Measurements from ENCODE around the gene EHBP1.
"Not testable (repeated sequence)": the region's sequence is repeated elsewhere in the genome, so short reads cannot be mapped to it uniquely, and the experiment has no call there.

Gene EHBP1

DNA sequence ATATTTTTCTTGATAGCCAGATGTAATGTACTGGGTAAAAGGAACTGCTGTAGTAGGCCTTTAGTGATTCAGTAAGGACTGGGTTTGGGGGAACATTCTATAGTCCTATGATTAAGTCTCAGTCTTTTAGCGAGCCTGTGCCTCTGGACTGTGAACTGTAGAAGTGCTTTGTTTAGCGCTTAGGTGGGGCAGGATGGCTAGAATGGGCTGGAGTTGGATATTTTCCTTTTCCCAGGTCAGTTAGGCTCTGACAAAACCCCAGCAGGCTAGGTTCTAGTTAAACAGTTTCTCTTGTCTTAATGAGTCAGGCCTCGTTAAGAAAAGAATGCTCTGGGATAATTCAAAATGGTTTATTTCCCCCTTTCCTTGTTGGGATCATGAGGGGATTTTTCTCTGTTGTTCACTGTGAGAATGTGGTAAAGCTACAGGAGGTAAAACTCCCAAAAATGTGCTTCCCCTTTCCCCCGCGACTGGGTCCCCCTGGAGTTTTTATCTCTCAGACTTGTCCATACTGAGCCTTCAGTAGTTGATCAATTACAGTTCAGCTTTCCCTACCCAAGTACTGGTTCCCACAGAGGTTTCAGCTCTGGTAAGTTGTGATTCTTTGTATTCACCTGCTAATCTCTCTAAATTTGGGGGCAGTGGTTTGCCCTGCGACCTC lies 31.5 kb downstream of the EHBP1 start:
- peaks cover 3% of the 10 kb centered on the region for H3K9me3 Mint-ChIP-seq
- DNase-seq = no peak
- no peak overlapping the region for H3K4me3 Mint-ChIP-seq
- H3K27me3 Mint-ChIP-seq = no peaks in the 10 kb centered on the region
- H3K27ac Mint-ChIP-seq = no peak overlapping the region
- peaks cover 3% of the 10 kb centered on the region for H3K36me3 Mint-ChIP-seq (ENCODE audit: low read depth)
- peaks cover 22% of the 10 kb centered on the region for H3K4me1 Mint-ChIP-seq (ENCODE audit: low read depth)

DNA sequence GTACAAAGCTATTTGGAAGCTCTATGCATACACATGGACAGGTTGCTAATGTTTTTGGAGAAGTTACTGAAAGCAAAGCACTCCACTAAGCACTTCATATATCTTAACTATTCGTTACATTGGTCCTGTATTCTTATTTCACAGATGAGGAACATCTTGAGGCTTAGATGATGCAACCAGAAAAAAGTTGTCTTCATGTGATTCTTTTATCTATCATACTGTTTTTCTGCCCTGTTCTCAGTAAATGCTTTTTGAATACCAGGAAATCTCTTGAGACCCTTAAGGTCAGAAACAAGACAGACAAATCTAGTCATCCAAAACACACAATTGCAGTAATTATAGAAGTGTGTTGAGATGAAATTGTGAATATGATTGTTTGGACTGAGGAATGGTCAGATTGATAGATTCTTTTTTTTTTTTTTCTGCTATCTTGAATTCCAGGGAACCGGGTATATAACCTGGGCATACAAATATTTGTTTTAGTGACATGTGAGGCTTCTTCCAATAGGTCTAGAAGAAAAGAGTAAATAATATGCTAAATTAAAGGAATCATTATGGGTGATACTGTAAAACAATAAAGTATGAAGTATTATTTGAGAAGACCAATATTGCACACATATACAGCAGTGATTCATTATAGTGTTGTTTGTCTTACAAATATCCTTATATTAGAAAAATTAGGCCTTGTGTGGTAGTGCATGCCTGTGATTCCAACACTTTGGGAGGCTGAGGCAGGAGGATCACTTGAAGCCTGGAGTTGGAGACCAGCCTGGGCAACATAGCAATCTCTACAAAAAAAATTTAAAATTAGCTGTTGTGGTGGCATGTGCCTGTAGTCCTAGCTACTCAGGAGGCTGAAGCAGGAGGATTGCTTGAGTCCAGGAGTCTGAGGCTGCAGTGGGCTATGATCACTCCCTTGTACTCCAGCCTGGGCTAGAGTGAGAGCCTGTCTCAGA lies 33.7 kb downstream of the EHBP1 start:
- Mint-ChIP-seq H3K4me3 (no peak overlapping the region), H3K9me3 (no peaks in the 10 kb centered on the region), H3K36me3 (ENCODE audit: low read depth) (no peaks in the 10 kb centered on the region), H3K27ac (no peak overlapping the region), H3K4me1 (ENCODE audit: low read depth) (peaks cover 22% of the 10 kb centered on the region), H3K27me3 (no peaks in the 10 kb centered on the region)
- no peak for DNase-seq

DNA sequence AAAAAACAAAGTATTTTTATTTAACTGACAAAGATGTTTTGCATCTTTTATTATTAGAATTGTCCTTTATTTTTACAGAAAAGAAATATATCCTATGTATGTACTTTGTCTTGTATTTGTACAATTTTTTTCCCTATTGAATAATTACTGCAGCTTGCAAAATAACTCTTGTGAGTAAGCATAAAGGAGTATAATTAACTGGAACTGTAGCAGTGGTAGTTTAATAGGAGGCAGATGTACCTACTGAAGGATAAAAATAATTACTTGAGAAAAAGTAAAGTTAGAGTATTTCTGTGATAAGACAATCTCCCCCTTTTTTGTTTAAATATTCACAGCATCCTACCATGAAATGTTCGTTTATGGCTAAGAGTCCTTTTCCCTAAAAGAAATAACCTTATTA lies 34.7 kb downstream of the EHBP1 start:
- H3K4me1 Mint-ChIP-seq (ENCODE audit: low read depth) = peaks cover 27% of the 10 kb centered on the region

DNA sequence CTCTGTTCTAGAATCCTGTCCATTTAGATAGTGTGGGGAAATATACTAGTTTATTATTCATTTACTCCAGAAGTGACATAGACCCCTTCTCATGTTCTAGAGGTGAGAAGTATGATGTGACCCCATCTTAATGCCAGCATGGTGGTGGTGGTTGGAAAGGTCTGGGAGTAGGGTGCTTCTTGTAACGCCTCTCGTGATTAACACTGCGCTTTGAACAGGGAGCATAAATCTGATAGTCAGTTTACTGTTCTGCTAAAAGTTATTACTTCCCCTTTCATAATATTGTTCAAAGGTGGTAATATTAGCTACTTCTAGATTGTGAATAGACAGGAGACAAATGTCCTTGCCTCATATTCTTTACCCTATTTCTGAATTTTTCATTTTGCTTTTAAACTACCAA lies 35.6 kb downstream of the EHBP1 start:
- Mint-ChIP-seq H3K4me3 (no peak overlapping the region), H3K4me1 (ENCODE audit: low read depth) (peaks cover 29% of the 10 kb centered on the region), H3K27ac (no peak overlapping the region), H3K9me3 (no peaks in the 10 kb centered on the region), H3K36me3 (ENCODE audit: low read depth) (no peaks in the 10 kb centered on the region), H3K27me3 (no peaks in the 10 kb centered on the region)
- no peak for DNase-seq

More for the DNA sequence above, 34.7 kb downstream of the EHBP1 start:
- no peaks in the 10 kb centered on the region for H3K9me3 Mint-ChIP-seq
- H3K27ac Mint-ChIP-seq = no peak overlapping the region
- DNase-seq = no peak
- H3K27me3 Mint-ChIP-seq = no peaks in the 10 kb centered on the region
- H3K36me3 Mint-ChIP-seq (ENCODE audit: low read depth) = no peaks in the 10 kb centered on the region
- H3K4me3 Mint-ChIP-seq = no peak overlapping the region

DNA sequence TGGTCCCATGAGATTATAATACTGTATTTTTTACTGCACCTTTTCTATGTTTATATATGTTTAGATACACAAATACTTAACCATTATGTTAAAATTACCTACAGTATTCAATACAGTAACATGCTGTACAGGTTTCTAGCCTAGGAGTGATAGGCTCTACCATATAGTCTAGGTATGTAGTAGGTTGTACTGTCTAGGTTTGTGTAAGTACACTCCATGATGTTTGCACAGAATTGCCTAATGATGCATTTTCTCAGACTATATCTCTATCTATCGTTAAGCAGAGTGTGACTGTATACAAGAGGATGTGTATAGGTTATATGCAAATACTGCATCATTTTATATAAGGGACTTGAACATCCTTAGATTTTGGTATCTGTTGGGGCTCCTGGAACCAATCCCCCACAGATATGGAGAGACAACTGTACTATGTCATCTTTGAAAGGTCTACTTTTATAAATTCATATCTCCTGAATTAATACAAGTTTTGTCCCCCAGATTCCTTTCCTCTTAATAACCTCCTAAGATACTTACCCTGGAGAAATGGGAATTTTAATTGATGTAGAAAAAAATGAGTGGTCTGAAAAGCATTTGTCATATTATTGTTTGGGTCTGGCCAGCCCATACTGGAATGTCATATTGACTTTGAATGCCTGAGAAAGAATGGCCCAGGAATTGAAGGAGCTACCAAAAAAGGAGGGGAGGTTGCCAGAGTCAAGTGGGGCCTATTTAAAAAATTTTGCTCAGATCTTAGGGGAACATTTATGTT lies 36.6 kb downstream of the EHBP1 start:
- DNase-seq = no peak
- Mint-ChIP-seq H3K4me1 (ENCODE audit: low read depth) (peaks cover 25% of the 10 kb centered on the region), H3K9me3 (no peaks in the 10 kb centered on the region), H3K27me3 (no peaks in the 10 kb centered on the region), H3K27ac (no peak overlapping the region), H3K36me3 (ENCODE audit: low read depth) (no peaks in the 10 kb centered on the region), H3K4me3 (no peak overlapping the region)

DNA sequence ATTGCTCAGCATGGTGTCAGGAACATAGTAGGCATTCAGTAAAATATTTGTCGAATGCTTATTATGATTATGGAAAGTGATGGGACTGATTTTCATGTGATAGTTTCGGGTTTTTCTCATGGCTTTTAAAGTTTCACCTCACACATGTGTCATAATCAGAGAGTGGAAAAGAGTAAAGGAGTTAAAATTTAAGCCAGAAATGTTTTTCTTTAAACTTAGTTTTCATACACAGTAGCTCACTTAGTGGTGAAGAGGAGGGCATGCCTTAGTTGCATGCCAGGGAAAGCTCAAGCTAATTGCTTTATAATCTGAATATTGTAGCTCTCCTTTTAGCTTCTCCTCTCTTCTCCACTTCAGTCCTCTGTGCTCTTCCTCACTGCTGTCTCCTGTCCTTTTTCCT lies 38.0 kb downstream of the EHBP1 start:
- peaks cover 8% of the 10 kb centered on the region for H3K36me3 Mint-ChIP-seq (ENCODE audit: low read depth)
- H3K4me1 Mint-ChIP-seq (ENCODE audit: low read depth) = peaks cover 23% of the 10 kb centered on the region
- no peak overlapping the region for H3K4me3 Mint-ChIP-seq
- H3K27me3 Mint-ChIP-seq = no peaks in the 10 kb centered on the region
- no peak overlapping the region for H3K27ac Mint-ChIP-seq
- no peaks in the 10 kb centered on the region for H3K9me3 Mint-ChIP-seq
- DNase-seq = no peak

DNA sequence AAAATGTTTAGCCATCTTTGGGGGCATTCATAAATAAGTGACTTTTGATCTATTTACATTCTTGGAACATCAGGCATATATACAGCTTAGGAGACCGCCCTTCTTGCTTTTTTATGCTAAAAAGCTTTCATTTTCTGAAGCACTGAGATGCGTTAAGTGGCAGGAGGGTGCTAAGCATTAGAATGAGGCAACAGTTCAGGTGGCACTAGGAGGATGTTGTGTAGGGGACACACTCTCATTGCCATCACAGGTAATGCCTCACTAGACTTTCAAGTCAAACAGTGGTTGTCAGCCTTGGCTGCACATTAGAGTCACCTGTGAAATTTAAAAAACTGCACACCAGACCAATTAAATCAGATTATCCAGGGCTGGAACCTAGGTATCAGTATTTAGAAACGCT lies 39.1 kb downstream of the EHBP1 start:
- no peak for DNase-seq
- H3K4me1 Mint-ChIP-seq (ENCODE audit: low read depth) = peaks cover 17% of the 10 kb centered on the region
- H3K36me3 Mint-ChIP-seq (ENCODE audit: low read depth) = peaks cover 13% of the 10 kb centered on the region
- H3K27ac Mint-ChIP-seq = no peak overlapping the region
- H3K9me3 Mint-ChIP-seq = no peaks in the 10 kb centered on the region
- no peaks in the 10 kb centered on the region for H3K27me3 Mint-ChIP-seq
- no peak overlapping the region for H3K4me3 Mint-ChIP-seq

DNA sequence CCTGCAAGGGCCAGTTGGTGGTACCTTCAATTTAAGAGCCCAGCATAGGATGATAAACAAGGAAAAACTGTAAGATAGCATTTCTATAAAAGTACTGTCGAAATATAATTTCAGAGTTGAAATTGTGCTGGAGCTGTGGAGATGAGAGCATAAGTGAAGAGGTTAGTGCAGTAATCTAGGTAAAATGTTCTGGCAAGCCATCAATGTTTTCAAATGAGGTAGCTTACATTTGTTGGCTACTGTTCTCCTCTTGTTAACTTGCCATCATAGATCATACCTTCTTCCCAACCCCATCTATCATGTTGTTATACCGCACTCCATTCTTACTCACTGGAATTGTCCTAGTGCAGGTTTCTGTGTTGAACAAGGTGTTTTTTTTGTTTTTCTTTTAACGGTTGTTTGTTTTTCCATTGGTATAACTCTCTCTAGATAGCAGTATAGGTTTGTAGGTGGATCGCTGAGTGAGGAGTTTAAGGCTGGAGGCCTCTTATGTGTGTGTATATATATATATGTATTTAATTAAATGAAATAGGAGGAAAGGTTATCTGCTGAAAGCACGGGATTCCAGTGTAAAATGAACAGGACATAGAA lies 40.5 kb downstream of the EHBP1 start:
- peaks cover 7% of the 10 kb centered on the region for H3K9me3 Mint-ChIP-seq
- H3K27me3 Mint-ChIP-seq = no peaks in the 10 kb centered on the region

DNA sequence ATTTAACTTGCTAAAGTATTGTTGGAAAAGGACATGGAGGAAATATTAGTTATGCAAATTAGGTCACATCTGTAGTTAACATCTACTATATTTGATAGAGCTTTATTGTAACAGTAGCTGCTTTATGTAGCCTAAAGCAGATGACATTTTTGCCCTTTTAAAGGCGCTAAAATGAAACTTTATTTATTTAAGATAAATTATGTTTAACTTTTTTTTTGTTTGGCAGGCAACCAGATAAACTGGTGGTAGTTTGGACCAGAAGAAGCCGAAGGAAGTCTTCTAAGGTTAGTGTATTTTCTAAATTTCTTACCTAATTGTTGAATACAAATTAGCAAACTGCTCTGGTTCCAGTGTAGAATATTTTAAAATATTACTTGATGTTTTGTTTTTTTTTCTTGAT lies 41.7 kb downstream of the EHBP1 start:
- Mint-ChIP-seq H3K4me1 (ENCODE audit: low read depth) (peaks cover 17% of the 10 kb centered on the region), H3K27me3 (no peaks in the 10 kb centered on the region), H3K27ac (no peak overlapping the region), H3K36me3 (ENCODE audit: low read depth) (peaks cover 34% of the 10 kb centered on the region), H3K9me3 (peaks cover 10% of the 10 kb centered on the region), H3K4me3 (no peak overlapping the region)
- no peak for DNase-seq

More for the DNA sequence above, 40.5 kb downstream of the EHBP1 start:
- Mint-ChIP-seq H3K36me3 (ENCODE audit: low read depth) (peaks cover 26% of the 10 kb centered on the region), H3K4me1 (ENCODE audit: low read depth) (peaks cover 17% of the 10 kb centered on the region), H3K27ac (no peak overlapping the region), H3K4me3 (no peak overlapping the region)
- DNase-seq = no peak

DNA sequence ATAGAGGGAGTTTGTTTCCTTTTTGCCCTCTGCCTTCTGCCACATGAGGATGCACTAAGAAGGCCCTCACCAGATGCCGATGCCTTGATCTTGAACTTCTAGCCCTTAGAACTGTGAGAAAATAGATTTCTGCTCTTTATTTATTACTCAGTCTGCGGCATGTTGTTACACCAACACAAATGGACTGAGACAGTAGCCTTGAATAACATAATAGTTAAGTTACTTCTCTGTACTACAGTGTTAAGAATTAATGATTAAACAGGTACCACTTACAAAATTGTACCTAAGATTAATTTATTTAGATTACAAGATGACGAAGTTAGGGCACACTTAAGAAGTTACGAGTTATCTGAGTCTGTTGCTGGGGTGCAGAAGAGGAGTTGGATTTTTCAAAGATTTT lies 42.4 kb downstream of the EHBP1 start:
- Mint-ChIP-seq H3K27me3 (no peaks in the 10 kb centered on the region), H3K4me3 (no peak overlapping the region), H3K27ac (no peak overlapping the region), H3K9me3 (peaks cover 12% of the 10 kb centered on the region), H3K36me3 (ENCODE audit: low read depth) (peaks cover 37% of the 10 kb centered on the region), H3K4me1 (ENCODE audit: low read depth) (peaks cover 14% of the 10 kb centered on the region)
- no peak for DNase-seq

DNA sequence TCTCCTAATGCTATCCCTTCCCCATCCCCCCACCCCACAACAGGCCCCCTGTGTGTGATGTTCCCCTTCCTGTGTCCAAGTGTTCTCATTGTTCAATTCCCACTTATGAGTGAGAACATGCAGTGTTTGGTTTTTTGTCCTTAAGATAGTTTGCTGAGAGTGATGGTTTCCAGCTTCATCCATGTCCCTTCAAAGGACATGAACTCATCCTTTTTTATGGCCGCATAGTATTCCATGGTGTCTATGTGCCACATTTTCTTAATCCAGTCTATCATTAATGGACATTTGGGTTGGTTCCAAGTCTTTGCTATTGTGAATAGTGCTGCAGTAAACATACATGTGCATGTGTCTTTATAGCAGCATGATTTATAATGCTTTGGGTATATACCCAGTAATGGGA lies 43.6 kb downstream of the EHBP1 start:
- not testable (repeated sequence) for H3K27me3 Mint-ChIP-seq; H3K4me3 Mint-ChIP-seq; H3K27ac Mint-ChIP-seq; H3K4me1 Mint-ChIP-seq (ENCODE audit: low read depth); DNase-seq
- Mint-ChIP-seq H3K36me3 (ENCODE audit: low read depth) (peaks cover 46% of the 10 kb centered on the region), H3K9me3 (peaks cover 12% of the 10 kb centered on the region)

DNA sequence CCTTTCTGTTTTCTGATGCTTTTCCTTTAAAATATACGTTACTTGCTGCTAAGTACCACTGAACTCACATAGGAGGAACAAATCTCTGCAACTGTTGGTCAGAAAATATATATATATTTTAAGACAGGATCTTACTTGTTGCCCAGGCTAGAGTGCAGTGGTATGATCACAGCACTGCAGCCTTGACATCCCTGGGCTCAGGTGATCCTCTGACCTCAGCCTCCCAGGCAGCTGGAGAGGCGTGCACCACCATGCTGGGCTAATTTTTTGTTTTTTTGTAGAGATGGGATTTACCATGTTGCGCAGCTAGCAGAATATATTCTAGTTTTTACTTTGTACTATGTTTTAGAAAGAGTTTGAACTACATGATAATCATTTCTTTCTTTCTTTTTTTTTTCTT lies 51.5 kb downstream of the EHBP1 start:
- Mint-ChIP-seq H3K27me3 (no peaks in the 10 kb centered on the region), H3K36me3 (ENCODE audit: low read depth) (peaks cover 18% of the 10 kb centered on the region), H3K27ac (no peak overlapping the region)

DNA sequence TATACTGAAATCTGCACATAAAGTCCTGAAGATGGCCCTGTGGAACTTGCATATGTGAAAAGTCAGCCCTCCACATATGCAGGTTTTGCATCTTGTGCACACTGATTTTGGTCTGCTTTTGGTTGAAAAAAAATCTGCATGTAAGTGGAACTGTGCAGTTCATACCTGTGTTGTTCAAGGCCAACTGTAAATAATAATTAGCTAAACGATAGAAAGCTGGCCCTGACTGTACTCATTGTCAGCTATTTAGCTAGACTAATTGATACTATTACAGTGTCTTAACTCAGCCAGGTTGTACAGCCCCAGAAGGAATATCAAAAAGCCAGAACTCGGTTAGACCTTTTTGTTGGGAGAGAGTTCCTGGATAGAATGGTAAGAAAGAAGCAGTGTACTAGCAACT lies 54.5 kb downstream of the EHBP1 start:
- peaks cover 3% of the 10 kb centered on the region for H3K36me3 Mint-ChIP-seq (ENCODE audit: low read depth)
- H3K27me3 Mint-ChIP-seq = no peaks in the 10 kb centered on the region
- no peak overlapping the region for H3K4me3 Mint-ChIP-seq
- H3K9me3 Mint-ChIP-seq = no peaks in the 10 kb centered on the region
- no peak overlapping the region for H3K27ac Mint-ChIP-seq
- peaks cover 2% of the 10 kb centered on the region for H3K4me1 Mint-ChIP-seq (ENCODE audit: low read depth)
- no peak for DNase-seq

More for the DNA sequence above, 51.5 kb downstream of the EHBP1 start:
- DNase-seq = no peak
- H3K4me1 Mint-ChIP-seq (ENCODE audit: low read depth) = peaks cover 2% of the 10 kb centered on the region
- peaks cover 3% of the 10 kb centered on the region for H3K9me3 Mint-ChIP-seq
- H3K4me3 Mint-ChIP-seq = no peak overlapping the region

DNA sequence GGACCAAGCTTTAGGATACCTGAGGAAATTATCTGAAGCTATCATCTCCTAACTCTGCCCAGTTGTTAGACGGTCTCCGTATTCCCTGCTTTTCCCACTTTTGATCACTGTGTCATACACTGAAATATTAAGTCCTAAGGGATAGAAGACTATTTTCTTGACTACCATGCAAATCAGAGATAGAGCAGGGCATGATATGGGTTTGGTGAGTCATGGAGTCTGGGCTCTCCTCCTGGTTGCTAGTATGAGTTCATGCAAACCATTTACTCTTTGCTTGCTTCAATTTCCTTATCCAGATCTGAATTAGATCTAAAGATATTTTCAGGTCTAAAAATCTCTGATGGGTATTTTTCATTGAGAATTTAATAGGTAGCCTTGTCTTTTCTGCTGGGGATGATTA lies 55.0 kb downstream of the EHBP1 start:
- Mint-ChIP-seq H3K27me3 (no peaks in the 10 kb centered on the region), H3K4me1 (ENCODE audit: low read depth) (peaks cover 2% of the 10 kb centered on the region), H3K27ac (no peak overlapping the region), H3K4me3 (no peak overlapping the region), H3K9me3 (no peaks in the 10 kb centered on the region), H3K36me3 (ENCODE audit: low read depth) (no peaks in the 10 kb centered on the region)
- no peak for DNase-seq
